NCI-H524 (cell line): Measurements from ENCODE around the gene CYYR1.
"Not testable (repeated sequence)": the region's sequence is repeated elsewhere in the genome, so short reads cannot be mapped to it uniquely, and the experiment has no call there.

Experiments used
- DNase-seq, 2 experiments: peaks; one replicate each; lab custom pipeline; 2025; lab: John Stamatoyannopoulos, UW

The CYYR1 gene

DNA sequence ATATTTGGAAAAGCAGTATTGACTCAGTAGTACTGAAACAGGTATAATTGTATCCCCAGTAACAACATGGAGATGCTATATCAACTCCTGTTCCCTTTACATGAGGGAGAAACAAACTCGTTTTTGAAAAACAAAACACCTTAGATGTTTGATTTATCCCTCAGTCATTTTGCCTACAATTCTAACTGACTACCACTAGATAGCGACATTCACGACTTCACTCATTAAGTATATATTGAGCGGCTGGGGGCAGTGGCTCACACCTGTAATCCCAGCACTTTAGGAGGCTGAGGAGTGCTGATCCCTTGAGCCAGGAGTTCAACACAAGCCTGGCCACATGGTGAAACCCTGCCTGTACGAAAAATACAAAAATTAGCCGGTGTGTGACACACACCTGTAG lies 83.3 kb downstream of the CYYR1 start:
- DNase-seq = no peak

DNA sequence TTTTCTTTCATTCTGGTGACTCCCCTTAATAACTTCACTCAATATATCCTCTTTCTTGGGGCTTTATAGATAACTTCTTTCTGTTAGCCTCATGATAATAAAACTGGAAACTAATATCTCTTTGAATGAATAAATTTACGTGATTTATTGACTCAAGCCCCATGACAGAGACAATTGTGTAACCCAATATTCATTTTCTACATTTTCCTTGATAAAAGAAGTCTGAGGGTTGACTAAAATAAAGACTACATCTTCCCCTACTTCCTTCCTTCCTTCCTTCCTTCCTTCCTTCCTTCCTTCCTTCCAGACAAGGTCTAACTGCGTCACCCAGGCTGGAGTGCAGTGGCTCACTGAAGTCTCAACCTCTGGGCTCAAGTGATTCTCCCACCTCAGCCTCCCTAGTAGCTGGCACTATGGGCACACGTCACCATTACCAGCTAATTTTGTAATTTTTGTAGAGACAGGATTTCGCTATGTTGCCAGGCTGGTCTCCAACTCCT lies 85.1 kb downstream of the CYYR1 start:
- DNase-seq = no peak

DNA sequence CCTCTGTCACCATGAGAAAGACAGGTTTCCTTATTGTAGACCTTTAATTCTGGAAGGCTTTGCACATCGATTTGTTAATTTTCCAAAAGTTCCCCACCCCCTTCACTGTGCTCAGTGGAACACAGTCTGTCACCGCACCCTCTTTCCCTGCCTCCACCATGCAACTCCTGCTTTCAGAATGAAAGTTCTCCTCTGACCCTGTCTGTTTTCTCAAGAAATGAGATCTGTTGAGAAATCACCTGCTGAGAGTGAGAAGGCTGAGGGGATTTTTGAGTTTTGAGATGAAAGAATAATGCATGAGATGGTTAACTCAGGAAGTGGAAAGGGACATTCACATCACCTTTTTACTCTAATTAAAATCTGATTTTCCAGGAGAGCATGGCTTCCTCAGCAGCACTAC lies 99.6 kb downstream of the CYYR1 start:
- no peak for DNase-seq

DNA sequence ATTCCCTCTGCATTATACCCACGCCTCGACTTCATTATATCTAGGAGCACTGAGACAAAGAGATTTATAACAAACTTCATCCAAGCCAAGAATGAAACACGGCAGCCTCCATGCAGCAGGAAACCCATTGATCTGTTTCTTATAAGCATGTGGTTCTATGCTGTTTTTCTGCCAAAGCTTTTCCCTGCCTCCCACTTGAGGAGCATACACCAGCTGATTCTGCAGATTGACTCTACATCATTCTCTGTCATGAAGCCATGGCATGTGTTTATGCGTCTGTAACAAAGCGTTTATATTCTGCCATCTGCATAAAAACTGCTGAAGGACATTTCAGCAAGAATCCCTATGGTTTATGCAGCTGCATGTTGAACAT lies 102.0 kb downstream of the CYYR1 start:
- no peak for DNase-seq

DNA sequence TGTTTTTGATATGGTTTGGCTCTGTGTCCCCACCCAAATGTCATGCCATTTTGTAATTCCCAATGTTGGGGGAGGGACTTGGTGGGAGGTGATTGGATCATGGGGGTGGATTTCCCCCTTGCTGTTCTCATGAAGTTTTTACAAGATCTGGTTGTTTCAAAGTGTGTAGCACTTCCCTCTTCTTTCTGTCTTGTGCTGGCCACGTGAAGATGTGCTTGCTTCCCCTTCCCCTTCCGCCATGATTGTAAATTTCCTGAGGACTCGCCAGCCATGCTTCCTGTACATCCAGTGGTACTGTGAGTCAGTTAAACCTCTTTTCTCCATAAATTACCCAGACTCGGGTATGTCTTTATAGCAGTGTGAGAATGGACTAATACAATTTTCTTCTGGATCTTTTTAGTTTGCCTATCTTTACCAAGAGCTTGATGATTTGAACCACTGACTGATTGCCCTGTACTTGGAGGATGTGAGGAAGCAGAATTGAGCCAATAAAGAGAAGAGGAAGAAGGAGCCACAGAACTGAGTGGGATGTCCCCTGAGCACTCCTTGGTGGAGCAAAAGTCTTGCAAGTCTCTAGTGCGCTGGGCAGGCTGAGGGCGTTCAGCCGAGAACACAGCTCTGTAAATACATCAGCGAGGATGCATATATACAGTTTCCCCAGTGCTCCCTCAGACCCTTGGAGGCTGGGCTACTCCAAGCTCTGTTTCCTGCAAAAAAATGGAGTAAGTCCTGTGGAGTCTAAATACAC lies 102.6 kb downstream of the CYYR1 start:
- DNase-seq = no peak

DNA sequence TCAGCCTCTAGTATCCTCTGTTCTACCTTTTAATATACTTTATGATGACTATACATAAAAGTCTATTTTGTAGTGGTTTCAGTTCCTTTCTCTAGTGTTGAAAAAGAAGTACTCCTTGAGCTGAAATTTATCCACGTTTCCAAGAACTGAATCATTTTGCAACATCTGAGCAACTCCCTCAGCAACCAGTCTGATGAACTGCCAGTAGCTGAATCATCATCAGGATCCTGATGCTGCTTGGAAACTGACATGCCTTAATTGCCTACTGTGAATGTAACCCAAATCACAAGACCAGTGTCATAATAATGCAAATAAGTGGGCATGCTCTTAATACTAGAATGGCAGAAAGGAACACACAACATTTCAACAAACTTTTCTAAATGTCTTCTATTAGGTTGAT lies 103.3 kb downstream of the CYYR1 start:
- no peak for DNase-seq

DNA sequence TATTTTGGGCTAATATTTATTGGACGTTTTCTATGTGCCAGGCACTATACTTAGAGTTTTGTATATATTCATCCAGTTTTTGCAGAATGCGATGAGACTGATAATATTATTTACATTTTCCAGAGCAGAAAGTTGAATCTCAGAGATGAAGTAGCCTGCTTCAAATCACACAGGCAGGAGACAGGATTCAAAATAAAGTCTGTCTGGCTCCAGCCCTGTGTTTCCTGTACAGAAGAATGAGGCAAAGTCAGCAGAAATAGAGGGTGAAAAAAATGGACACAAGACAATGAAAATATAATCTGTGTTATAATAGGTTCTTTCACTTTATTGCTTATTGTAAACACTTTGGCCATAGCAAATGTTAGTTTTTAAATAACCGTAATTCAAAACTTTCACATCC lies 107.2 kb downstream of the CYYR1 start:
- DNase-seq = no peak

DNA sequence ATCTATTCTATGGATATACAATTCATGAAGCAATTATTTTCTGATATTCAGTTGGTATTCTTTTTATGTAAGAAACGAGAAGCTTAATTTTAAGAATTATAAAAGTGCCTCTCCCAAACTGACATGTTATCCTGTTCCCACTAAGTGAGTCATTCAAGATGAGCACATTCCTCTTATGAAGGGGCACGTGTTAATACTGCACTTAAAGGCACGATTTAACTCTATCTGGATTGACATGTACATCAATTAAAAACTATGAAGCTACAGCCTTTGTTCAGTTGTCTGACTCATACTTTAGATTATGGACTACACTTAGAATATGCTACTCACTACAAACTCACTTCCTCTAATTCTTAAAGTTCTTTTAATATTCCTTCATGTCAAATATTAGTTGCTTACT lies 111.6 kb downstream of the CYYR1 start:
- no peak for DNase-seq

DNA sequence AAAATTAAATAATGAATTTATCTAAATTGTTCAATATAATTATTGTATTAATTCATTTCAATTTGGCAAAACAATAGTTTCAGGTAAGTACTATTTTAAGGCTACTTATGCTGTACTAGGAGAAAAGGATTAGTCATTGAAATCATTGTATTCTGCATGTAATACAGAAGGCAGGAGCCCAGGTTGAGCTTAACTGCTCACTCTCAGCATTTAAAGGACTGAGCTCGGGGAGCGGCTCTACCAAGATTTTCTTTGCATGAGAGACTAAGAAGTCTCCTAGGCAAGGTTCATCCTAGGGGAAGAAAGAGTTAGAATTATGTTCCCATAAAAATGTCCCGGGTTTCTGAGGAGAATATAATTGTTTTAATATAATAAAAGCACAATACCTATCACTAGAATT lies 112.5 kb downstream of the CYYR1 start:
- DNase-seq = no peak

DNA sequence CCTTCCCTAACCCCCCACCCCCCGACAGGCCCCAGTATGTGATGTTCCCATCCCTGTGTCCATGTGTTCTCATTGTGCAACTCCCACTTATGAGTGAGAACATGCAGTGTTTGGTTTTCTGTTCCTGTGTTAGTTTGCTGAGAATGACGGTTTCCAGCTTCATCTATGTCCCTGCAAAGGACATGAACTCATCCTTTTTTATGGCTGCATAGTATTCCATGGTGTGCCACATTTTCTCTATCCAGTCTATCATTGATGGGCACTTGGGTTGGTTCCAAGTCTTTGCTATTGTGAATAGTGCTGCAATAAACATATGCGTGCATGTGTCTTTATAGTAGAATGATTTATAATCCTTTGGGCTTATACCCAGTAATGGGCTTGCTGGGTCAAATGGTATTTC lies 114.2 kb downstream of the CYYR1 start:
- not testable (repeated sequence) for DNase-seq

DNA sequence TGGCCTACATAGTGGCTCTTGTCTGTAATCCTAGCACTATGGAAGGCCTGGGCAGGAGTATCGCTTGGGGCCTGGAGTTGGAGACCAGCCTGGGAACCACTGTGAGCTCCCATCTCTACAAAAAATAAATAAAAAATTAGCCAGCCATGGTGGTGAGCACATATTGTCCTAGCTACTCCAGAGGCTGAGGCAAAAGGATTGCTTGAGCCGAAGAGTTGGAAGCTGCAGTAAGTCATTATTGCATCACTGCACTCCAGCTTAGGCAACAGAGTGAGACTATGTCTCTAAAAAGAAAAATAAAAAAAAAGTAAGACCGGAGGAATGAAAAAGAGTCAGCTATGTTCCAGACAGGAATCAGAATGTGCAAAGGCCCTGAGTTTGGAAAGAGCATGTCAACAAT lies 115.3 kb downstream of the CYYR1 start:
- DNase-seq = no peak

DNA sequence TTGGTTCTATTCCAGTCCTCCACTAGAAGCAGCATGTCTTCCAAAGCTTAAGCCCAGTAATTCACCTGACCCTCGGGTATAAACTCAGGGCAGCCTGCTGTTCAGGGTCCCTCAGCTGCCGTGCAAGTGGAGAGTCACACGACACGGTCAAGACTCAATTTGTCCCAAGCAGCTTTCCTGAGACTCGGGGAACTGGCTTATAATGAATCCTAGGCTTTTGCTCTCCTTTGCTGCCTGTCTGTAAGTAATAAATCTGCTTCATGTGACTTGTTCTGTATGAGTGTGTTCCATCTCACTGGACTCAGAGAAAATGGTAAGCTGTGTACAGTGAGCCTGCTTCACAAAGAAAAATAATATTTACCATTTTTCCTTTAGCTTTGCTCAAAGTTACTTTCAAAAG lies 119.8 kb downstream of the CYYR1 start:
- DNase-seq = no peak

DNA sequence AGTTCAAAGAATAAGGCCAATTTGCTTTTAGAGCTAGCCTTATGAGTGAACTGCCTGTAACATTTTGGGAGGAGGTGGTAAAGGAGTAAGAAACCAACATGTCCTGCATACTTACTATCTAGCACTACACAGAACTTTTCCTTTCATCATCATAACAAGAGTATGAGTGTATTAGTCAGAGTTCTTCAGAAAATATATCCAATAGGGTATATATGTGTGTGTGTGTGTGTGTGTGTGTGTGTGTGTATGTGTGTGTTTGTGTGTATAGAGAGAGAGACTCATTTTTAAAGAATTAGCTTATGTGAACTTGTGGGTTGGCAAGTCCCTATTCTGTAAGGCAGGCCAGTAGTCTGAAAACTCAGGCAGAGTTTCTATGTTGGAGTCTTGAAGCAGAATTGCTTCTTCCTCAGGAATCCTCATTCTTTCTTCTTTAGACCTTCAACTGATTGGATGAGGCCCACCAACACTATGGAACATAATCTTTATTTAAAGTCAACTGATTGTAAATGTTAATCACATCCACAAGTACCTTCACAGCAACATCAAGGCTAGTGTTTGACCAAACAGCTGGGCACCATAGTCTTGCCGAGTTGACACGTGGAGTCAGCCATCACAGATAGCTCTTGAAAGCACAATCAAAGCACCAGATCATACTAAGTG lies 121.9 kb downstream of the CYYR1 start:
- DNase-seq = no peak

DNA sequence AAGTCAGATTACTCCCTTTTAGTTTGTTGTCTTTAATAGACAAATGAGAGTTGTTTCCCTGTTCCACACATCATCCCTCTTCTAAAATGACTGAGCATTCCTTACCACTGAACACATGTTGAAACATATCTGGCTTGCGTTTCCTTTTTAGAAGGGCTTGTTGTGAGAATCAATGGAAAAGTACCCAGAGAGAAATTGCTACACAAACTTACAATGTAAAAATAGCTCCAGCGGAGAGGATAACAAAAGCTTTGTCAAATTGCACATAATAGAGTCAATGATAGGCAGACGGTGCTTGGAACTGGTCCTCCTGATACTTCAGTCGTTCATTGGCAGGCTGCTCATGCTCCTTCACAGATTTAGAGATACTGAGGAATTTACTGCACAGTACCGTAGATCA lies 123.9 kb downstream of the CYYR1 start:
- no peak for DNase-seq

DNA sequence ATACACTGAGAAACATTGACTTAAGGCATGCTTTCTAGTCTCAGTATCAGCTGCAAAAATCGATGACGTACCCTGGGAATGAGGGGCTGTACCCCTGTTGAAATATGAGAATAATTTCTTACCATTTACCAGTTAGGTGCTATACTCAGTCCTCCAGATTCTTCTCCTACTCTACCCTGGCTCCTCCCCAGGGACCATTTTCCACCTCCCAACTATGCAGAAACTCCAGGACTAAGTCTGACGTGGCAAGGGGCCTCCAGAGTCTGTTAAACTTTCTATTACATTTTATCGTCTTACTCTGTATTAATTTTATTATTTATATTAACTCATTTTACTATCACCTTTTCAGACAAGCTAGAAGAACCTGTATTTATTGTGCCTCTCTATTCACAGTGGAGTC lies 124.3 kb downstream of the CYYR1 start:
- no peak for DNase-seq

DNA sequence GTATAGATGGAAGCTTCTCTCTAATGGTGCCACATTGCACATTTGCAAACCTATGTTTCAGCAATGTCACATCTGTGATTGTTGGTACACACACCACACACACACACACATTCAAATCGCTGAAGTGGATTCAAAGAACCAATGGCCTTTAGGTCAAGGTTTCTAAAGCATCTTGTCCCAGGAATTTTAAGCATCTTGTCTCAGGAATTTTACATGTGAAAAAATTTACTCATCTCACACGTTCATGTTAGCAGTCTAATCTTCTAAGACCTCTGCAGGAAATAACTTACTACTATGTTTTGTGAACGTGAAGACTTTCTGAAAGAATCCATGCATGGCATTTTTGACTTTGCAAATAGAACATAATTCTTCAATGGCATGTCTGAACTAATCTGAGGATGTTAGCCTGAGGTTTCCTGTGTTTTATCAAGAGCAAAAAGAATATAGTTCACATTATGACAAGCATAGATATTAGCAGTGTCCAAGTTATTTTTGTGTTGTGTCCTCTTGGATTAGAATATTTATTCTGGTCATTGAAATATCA lies 125.1 kb downstream of the CYYR1 start:
- no peak for DNase-seq

DNA sequence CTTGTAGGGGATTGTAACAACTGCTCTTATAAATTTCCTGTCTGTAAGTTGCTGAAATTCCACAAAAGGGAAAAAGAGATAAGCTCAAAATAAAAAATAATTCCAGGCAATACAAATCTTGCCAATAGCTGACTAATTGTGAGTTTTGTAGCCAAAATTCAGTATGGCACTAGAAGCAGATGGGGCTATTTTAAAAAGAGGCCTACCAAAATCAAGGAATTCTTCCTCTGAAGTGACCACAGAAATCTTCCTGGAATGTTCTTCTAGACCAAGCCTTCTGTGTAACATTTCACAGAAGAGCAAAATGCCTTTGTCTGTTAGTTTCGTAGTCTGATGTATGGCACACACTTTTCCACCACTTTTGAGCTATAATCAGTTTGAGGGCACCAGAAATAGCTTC lies 127.6 kb downstream of the CYYR1 start:
- no peak for DNase-seq

DNA sequence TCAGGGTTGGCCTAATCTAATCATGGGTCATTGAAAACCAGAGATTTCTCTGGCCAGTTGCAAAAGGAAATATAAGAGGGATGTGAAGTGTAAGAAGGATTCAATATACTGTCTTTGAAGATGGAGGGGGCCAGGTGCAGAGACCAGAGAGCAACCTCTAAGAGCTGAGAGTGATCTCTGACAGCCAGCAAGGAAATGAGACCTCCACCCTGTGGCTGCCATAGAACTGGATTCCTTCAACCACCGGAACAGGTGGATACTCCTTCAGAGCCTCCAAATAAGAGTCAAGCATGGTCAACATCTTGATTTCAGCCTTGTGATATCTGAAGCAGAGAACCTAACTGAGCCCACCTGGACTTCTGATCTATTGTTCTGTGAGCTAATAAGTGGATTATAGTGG lies 128.4 kb downstream of the CYYR1 start:
- no peak for DNase-seq

DNA sequence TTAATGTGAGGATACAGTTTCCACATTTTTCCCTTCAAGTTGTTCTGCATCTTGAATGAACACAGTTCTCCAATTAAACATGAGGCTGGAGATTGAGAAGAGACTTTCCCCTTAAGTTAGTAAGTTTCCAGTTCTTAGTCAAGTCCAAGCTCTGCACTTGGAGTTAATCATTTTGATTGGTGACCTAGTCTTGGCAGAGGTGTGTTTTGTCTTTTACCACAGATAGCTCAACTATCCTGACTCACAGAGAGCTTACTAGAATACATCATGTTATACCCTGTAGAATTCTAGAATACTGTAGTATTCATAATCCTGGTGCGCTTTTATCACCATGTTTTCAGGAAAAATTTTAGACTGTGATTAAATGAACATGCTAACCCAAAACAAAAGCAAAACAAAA lies 129.2 kb downstream of the CYYR1 start:
- no peak for DNase-seq

DNA sequence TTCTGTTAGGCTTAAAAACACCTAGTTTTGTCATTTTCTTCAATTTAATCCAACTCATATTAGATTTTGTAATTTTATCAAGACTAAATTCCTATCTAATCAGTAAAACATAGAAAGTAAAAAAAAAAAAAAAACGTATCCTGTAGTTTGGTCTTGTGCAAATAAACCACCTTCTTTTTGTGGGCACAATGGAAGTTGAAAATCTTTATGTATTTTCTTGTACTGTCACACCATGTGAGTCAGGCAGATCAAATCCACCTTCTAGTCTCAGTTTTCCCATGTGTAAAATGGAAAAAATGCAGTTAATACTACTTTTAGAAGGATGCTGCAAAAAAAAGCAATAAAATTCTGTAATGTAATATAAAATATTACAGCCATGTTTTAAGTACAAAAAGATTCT lies 129.8 kb downstream of the CYYR1 start:
- DNase-seq = no peak

DNA sequence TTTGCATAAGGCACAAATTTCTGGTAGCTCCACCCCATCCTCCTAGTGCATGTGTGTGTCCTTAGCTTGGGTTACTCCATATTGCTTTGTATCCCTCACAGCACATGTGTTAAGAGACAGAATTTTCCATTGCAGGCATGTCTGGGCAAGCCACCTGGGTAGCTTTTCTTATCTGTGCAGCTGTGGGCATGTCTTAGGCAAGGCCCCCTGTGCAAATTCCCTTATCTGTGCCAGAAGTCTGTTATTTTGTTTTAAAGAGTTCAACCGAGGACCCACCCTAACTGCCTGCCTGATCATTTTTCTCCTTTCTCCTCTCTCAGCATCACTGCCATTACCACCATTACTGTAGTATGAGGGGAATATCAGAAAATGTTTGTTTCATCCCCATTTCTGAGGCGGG lies 131.9 kb downstream of the CYYR1 start:
- DNase-seq = no peak

DNA sequence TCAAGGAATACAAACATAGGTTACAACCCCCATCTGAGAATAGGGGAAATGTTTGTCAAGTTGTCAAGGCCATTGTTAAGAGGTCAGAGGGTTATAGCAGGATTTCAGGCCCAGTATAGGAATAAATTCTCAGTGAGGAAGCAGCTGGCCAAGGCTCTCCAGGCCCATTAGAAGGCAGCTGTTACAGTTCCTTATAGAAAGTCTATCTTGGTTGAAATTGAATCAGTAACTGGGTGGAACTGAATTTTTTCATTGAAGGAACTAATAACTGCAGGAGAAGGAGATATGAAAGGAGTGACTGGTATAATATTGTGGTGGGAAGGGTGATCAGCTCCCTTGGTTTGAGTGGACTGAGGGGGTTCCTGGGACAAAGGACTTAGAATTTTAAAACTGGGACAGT lies 134.1 kb downstream of the CYYR1 start:
- DNase-seq = peak in 1 of 2 experiments; percentile 12

DNA sequence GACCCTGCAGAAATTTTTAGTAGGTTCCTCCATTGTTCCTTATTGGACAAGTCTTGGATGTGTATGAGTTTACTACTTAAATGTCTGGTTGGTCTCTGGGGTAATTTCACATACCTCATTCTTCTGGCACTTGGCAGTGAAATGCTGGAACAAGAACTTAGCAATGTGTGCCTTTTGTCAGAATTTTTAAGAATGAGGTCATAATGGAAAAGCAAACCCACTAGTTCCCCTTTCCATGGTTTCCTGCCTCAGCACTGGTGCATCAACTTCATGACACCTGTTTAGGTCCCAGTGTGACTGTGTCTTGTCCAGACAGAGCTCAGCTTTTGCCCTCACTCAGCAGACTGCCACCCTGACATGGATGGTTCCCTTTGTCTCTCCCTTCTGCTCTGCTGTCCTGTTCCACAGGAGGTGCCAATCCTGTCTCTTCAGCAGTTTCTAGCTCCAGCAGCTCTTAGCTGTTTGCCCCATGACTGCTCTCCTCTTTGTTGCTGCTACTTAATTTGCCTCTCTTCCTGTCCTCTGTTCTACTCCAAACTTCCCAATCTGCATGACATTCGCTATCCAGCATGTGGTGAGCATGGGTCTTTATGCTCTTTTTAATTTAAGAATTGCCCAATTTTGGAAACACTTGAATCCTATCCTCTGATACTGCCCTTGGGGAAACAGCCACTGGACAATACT lies 135.6 kb downstream of the CYYR1 start:
- DNase-seq = no peak
